ENCODE measurements around the gene VAT1.
"Not testable (repeated sequence)": the region's sequence is repeated elsewhere in the genome, so short reads cannot be mapped to it uniquely, and the experiment has no call there.

Gene VAT1

GRCh38 chr17:42973323-42973722 lies 48.9 kb downstream of the VAT1 start:
- H3K27me3 Mint-ChIP-seq, H3K4me3 Mint-ChIP-seq, H3K27ac Mint-ChIP-seq, H3K9me3 Mint-ChIP-seq, H3K36me3 Mint-ChIP-seq, H3K4me1 Mint-ChIP-seq: not testable (repeated sequence)

- Mint-ChIP-seq H3K27ac (no peak overlapping the region), H3K27me3 (no peaks in the 10 kb centered on the region), H3K9me3 (no peaks in the 10 kb centered on the region), H3K36me3 (no peaks in the 10 kb centered on the region), H3K4me1 (no peaks in the 10 kb centered on the region), H3K4me3 (no peak overlapping the region)
These were observed 50.6 kb downstream of the VAT1 start for GRCh38 chr17:42971589-42971988.

- Mint-ChIP-seq H3K9me3 (no peaks in the 10 kb centered on the region), H3K27me3 (no peaks in the 10 kb centered on the region), H3K4me1 (peaks cover 5% of the 10 kb centered on the region), H3K36me3 (no peaks in the 10 kb centered on the region), H3K27ac (peak overlapping the region; percentile 65), H3K4me3 (no peak overlapping the region)
These were observed 53.1 kb downstream of the VAT1 start for GRCh38 chr17:42969001-42969581.

GRCh38 chr17:42967925-42968324 lies 54.3 kb downstream of the VAT1 start:
- Mint-ChIP-seq H3K4me3 (no peak overlapping the region), H3K9me3 (no peaks in the 10 kb centered on the region), H3K36me3 (peaks cover 5% of the 10 kb centered on the region), H3K4me1 (peaks cover 13% of the 10 kb centered on the region), H3K27ac (no peak overlapping the region), H3K27me3 (no peaks in the 10 kb centered on the region)
